GM19467 (cell line): ENCODE results near the gene PUM2.

Experiments
- ATAC-seq: cut with Tn5 transposase; IDR thresholded peaks from one replicate; pipeline ENCODE4 v1.9.1; 2021; ENCODE audit warnings: mild to moderate bottlenecking, moderate library complexity; ENCODE audit not compliant: unreplicated experiment

The PUM2 gene

GRCh38 chr2:20219763-20220380 lies 130.8 kb downstream of the PUM2 start:
- no peak for ATAC-seq

GRCh38 chr2:20218331-20219320 lies 132.0 kb downstream of the PUM2 start:
- ATAC-seq: no peak

GRCh38 chr2:20217041-20217970 lies 133.3 kb downstream of the PUM2 start:
- no peak for ATAC-seq

GRCh38 chr2:20216130-20217025 lies 134.3 kb downstream of the PUM2 start:
- no peak for ATAC-seq

GRCh38 chr2:20215183-20216040 lies 135.2 kb downstream of the PUM2 start:
- ATAC-seq: no peak

GRCh38 chr2:20214566-20215182 lies 136.0 kb downstream of the PUM2 start:
- no peak for ATAC-seq

GRCh38 chr2:20213651-20214565 lies 136.7 kb downstream of the PUM2 start:
- ATAC-seq: no peak

- no peak for ATAC-seq
Measured at GRCh38 chr2:20212871-20213503, 137.7 kb downstream of the PUM2 start.

GRCh38 chr2:20212459-20212870 lies 138.2 kb downstream of the PUM2 start:
- no peak for ATAC-seq

- no peak for ATAC-seq
Measured at GRCh38 chr2:20211860-20212458, 138.7 kb downstream of the PUM2 start.

- ATAC-seq: no peak
Measured at GRCh38 chr2:20211420-20211819, 139.2 kb downstream of the PUM2 start.

- ATAC-seq: no peak
Measured at GRCh38 chr2:20210462-20210861, 140.2 kb downstream of the PUM2 start.

GRCh38 chr2:20209373-20210109 lies 141.1 kb downstream of the PUM2 start:
- ATAC-seq: no peak

- ATAC-seq: no peak
Measured at GRCh38 chr2:20208476-20208859, 142.2 kb downstream of the PUM2 start.

GRCh38 chr2:20207051-20207450 lies 143.6 kb downstream of the PUM2 start:
- ATAC-seq: no peak

- ATAC-seq: no peak
Measured at GRCh38 chr2:20205915-20206524, 144.6 kb downstream of the PUM2 start.
